ENCODE results near the gene NEIL3. TPM values are rescaled to one million over a fixed set of nuclear protein-coding genes. Genes with fewer than 3 reads are reported as not detected.

Gene NEIL3
- polyA plus RNA-seq, 1 donor (not counting 4 experiments of a cell fraction or from before 2014, with no cell fraction given) = 7.6 TPM

- H3K9ac ChIP-seq (ENCODE audit: control insufficient read depth, extremely low read depth, insufficient read depth, low read length) = no peak overlapping the region
- FAIRE-seq (no peak), DNase-seq (ENCODE audit: low read depth, low spot score) (no peak)
- H3K4me3 ChIP-seq (ENCODE audit: control insufficient read depth in 2 of 3, extremely low read depth in 1 of 3, insufficient read depth in 2 of 3, low read depth in 1 of 3, low read length in 3 of 3) = no peak overlapping the region
- no peak for TF ChIP-seq EZH2 (IDR thresholded peaks at IDR 0.05; ENCODE audit: low read length)
- TF ChIP-seq CTCF (optimal IDR thresholded peaks at IDR 0.05 in 1 of 3, IDR thresholded peaks at IDR 0.05 in 1 of 3, conservative IDR thresholded peaks at IDR 0.05 in 1 of 3; ENCODE audit: extremely low read depth in 1 of 3, insufficient read depth in 2 of 3, low read length in 3 of 3) = no peak
- no peaks in the 10 kb centered on the region for H3K9me1 ChIP-seq (ENCODE audit: control insufficient read depth, extremely low read depth, insufficient read depth, low read length)
- no peaks in the 10 kb centered on the region for H3K36me3 ChIP-seq (ENCODE audit: control insufficient read depth in 2 of 2, extremely low read depth in 1 of 2, insufficient read depth in 2 of 2, low read length in 2 of 2)
- dilution Hi-C loops (cut with MboI; ENCODE audit: extremely low pct_ligation_motif_present, low sequenced_read_pairs) = no loop called here
- no peaks in the 10 kb centered on the region for H3K4me1 ChIP-seq (ENCODE audit: control insufficient read depth, extremely low read depth, insufficient read depth, low read length)
- no peaks in the 10 kb centered on the region for H3K79me2 ChIP-seq (ENCODE audit: control insufficient read depth, insufficient read depth, low read length)
- no peak overlapping the region for H3K27ac ChIP-seq (ENCODE audit: control insufficient read depth, insufficient read depth, low read length)
- H2AFZ ChIP-seq (ENCODE audit: control insufficient read depth, low read length) = no peak overlapping the region
- H4K20me1 ChIP-seq (ENCODE audit: control insufficient read depth, extremely low read depth, insufficient read depth, low read length) = no peaks in the 10 kb centered on the region
- no peaks in the 10 kb centered on the region for H3K9me3 ChIP-seq (ENCODE audit: control insufficient read depth, low read depth, low read length)
- no peak overlapping the region for H3K4me2 ChIP-seq (ENCODE audit: control insufficient read depth, extremely low read depth, insufficient read depth, low read depth, low read length)
- no peaks in the 10 kb centered on the region for H3K27me3 ChIP-seq (ENCODE audit: control insufficient read depth, extremely low read depth, insufficient read depth, low read length)
These were observed 38.6 kb upstream of the NEIL3 start for GRCh38 chr4:177271091-177271490.

- no peaks in the 10 kb centered on the region for H3K36me3 ChIP-seq (ENCODE audit: control insufficient read depth in 2 of 2, extremely low read depth in 1 of 2, insufficient read depth in 2 of 2, low read length in 2 of 2)
These were observed 37.5 kb upstream of the NEIL3 start for GRCh38 chr4:177271915-177272766.

More at GRCh38 chr4:177271915-177272766, 37.5 kb upstream of the NEIL3 start:
- no peaks in the 10 kb centered on the region for H3K4me1 ChIP-seq (ENCODE audit: control insufficient read depth, extremely low read depth, insufficient read depth, low read length)
- H2AFZ ChIP-seq (ENCODE audit: control insufficient read depth, low read length) = no peak overlapping the region
- no peaks in the 10 kb centered on the region for H3K27me3 ChIP-seq (ENCODE audit: control insufficient read depth, extremely low read depth, insufficient read depth, low read length)
- DNase-seq (ENCODE audit: low read depth, low spot score) = no peak
- dilution Hi-C loops (cut with MboI; ENCODE audit: extremely low pct_ligation_motif_present, low sequenced_read_pairs) = no loop called here
- FAIRE-seq = no peak
- no peak overlapping the region for H3K27ac ChIP-seq (ENCODE audit: control insufficient read depth, insufficient read depth, low read length)
- H3K4me3 ChIP-seq (ENCODE audit: control insufficient read depth in 2 of 3, extremely low read depth in 1 of 3, insufficient read depth in 2 of 3, low read depth in 1 of 3, low read length in 3 of 3) = no peak overlapping the region
- no peaks in the 10 kb centered on the region for H3K9me3 ChIP-seq (ENCODE audit: control insufficient read depth, low read depth, low read length)
- H3K9me1 ChIP-seq (ENCODE audit: control insufficient read depth, extremely low read depth, insufficient read depth, low read length) = no peaks in the 10 kb centered on the region
- H3K9ac ChIP-seq (ENCODE audit: control insufficient read depth, extremely low read depth, insufficient read depth, low read length) = no peak overlapping the region
- TF ChIP-seq CTCF (optimal IDR thresholded peaks at IDR 0.05 in 1 of 3, IDR thresholded peaks at IDR 0.05 in 1 of 3, conservative IDR thresholded peaks at IDR 0.05 in 1 of 3; ENCODE audit: extremely low read depth in 1 of 3, insufficient read depth in 2 of 3, low read length in 3 of 3) (no peak), EZH2 (IDR thresholded peaks at IDR 0.05; ENCODE audit: low read length) (no peak)
- H4K20me1 ChIP-seq (ENCODE audit: control insufficient read depth, extremely low read depth, insufficient read depth, low read length) = no peaks in the 10 kb centered on the region
- no peaks in the 10 kb centered on the region for H3K79me2 ChIP-seq (ENCODE audit: control insufficient read depth, insufficient read depth, low read length)
- no peak overlapping the region for H3K4me2 ChIP-seq (ENCODE audit: control insufficient read depth, extremely low read depth, insufficient read depth, low read depth, low read length)

All from keratinocyte (primary cell).